HepG2 (cell line): Measurements from ENCODE around the gene CEP20. TPM values are rescaled to one million over a fixed set of nuclear protein-coding genes. Genes with fewer than 3 reads are reported as not detected.

Source experiments
- ATAC-seq: fragments of 200-7000 bp; cut with Tn5 transposase; 3 replicates; pipeline ENCODE4 v1.9.1; 2020; ENCODE audit warnings: mild to moderate bottlenecking, moderate library complexity
- BruUV-seq: library from RNA; stranded (reverse); fragments of 400-500 nt; replicated peaks from 2 replicates; lab custom pipeline; 2021; lab: Mats Ljungman, UMichigan
- CTCF ChIA-PET: fragments of 300-600 bp; formaldehyde crosslinking; extraction: SDS; loops from one replicate; lab custom pipeline; 2021; ENCODE audit warnings: low total read pairs, inconsistent platforms, low intra/inter-chr PET ratio; lab: Yijun Ruan, JAX
- POLR2A ChIA-PET: fragments of 350-600 bp; sonication (Branson Sonifier 250); formaldehyde crosslinking; loops from one replicate; lab custom pipeline; 2020; ENCODE audit warnings: antibody characterized with exemption, inconsistent platforms; lab: Yijun Ruan, JAX
- DNase-seq: peaks from one replicate; pipeline ENCODE4 v3.0.0-alpha.2; 2015; ENCODE audit warnings: low spot score
- FAIRE-seq: peaks from 3 replicates; lab custom pipeline; 2011; peaks lifted over from hg19 to GRCh38; lab: Jason Lieb, UNC
- H2AFZ ChIP-seq: one replicate; pipeline ENCODE4 v1.6.1; 2011; ENCODE audit warnings: low read length, inconsistent platforms
- H3K27ac ChIP-seq: fragments of 300-600 bp; 3 replicates; pipeline ENCODE4 v1.8.0; 2011; ENCODE audit warnings: mixed run types, mild to moderate bottlenecking, mixed read lengths, low read length, inconsistent platforms; ENCODE audit not compliant: insufficient read depth; ENCODE audit errors: extremely low read length
- H3K27me3 ChIP-seq, 2 experiments: fragments of 200-600 bp in 1 of 2; 2 replicates in 1 of 2; 3 replicates in 1 of 2; pipeline versions ENCODE4 v1.6.0 to v1.8.0; 2011; ENCODE audit warnings: low read length in 2 of 2, mild to moderate bottlenecking in 2 of 2, moderate library complexity in 2 of 2, inconsistent platforms in 1 of 2; ENCODE audit not compliant: insufficient read depth in 2 of 2, control insufficient read depth in 1 of 2
- H3K36me3 ChIP-seq, 2 experiments: fragments of 200-600 bp in 1 of 2; replicated peaks in 1 of 2; 2 replicates in 1 of 2; 3 replicates in 1 of 2; pipeline versions ENCODE4 v1.5.1 to v1.8.0; 2011; ENCODE audit warnings: low read length in 2 of 2, inconsistent platforms in 1 of 2; ENCODE audit not compliant: insufficient read depth in 2 of 2, control insufficient read depth in 1 of 2
- H3K4me1 ChIP-seq: 2 replicates; pipeline ENCODE4 v1.5.1; 2012; ENCODE audit warnings: low read length, inconsistent platforms; ENCODE audit not compliant: insufficient read depth
- H3K4me2 ChIP-seq: 2 replicates; pipeline ENCODE4 v1.6.0; 2011; ENCODE audit warnings: low read depth, low read length, inconsistent platforms
- H3K4me3 ChIP-seq, 3 experiments: fragments of 200-600 bp in 1 of 3; sonication (generic), shearing (Covaris generic) in 1 of 3; replicated peaks in 1 of 3; 2 replicates each; pipeline ENCODE4 v1.5.1; 2011 to 2016; ENCODE audit warnings: low read length in 3 of 3, inconsistent platforms in 2 of 3, low read depth in 2 of 3, mild to moderate bottlenecking in 2 of 3, control low read depth in 1 of 3, mixed read lengths in 1 of 3; ENCODE audit not compliant: insufficient read depth in 1 of 3
- H3K79me2 ChIP-seq: one replicate; pipeline ENCODE4 v1.6.1; 2011; ENCODE audit warnings: low read length, inconsistent platforms; ENCODE audit not compliant: insufficient read depth
- H3K9ac ChIP-seq: 2 replicates; pipeline ENCODE4 v1.6.0; 2011; ENCODE audit warnings: mild to moderate bottlenecking, low read depth, low read length, inconsistent platforms; ENCODE audit not compliant: insufficient read depth
- H3K9me3 ChIP-seq: 2 replicates; pipeline ENCODE4 v1.5.1; 2012; ENCODE audit warnings: mild to moderate bottlenecking, low read length
- H4K20me1 ChIP-seq: 2 replicates; pipeline ENCODE4 v1.6.0; 2011; ENCODE audit warnings: inconsistent platforms, mild to moderate bottlenecking, low read length, moderate library complexity; ENCODE audit not compliant: insufficient read depth
- BRCA1 ChIP-seq: sonication (generic); formaldehyde crosslinking; IDR thresholded peaks from 2 replicates; pipeline ENCODE4 v1.4.0; 2020; ENCODE audit warnings: missing genetic modification reagents
- CCDC6 ChIP-seq: sonication (generic); formaldehyde crosslinking; IDR thresholded peaks from 2 replicates; pipeline ENCODE4 v1.8.1; 2022; ENCODE audit warnings: mild to moderate bottlenecking, missing genetic modification reagents, moderate library complexity
- CREM ChIP-seq, 2 experiments: sonication (generic) in 1 of 2; formaldehyde crosslinking in 1 of 2; IDR thresholded peaks; 2 replicates each; pipeline versions ENCODE4 v1.4.0 to v1.6.1; 2016 to 2020; ENCODE audit warnings: antibody characterized with exemption in 1 of 2, mild to moderate bottlenecking in 1 of 2, missing genetic modification reagents in 1 of 2
- FOSL2 ChIP-seq: sonication (generic); formaldehyde crosslinking; IDR thresholded peaks from 2 replicates; pipeline ENCODE4 v1.4.0; 2020; ENCODE audit warnings: missing genetic modification reagents
- KAT2B ChIP-seq: fragments of 150-350 bp; IDR thresholded peaks from 2 replicates; pipeline ENCODE4 v1.6.1; 2014; ENCODE audit warnings: low read depth, low read length, borderline replicate concordance
- MAFK ChIP-seq, 2 experiments: IDR thresholded peaks in 1 of 2; conservative IDR thresholded peaks in 1 of 2; 2 replicates each; pipeline ENCODE4 v1.6.1; 2011; ENCODE audit warnings: improper control_type of control experiment in 2 of 2, low read length in 2 of 2
- NFE2 ChIP-seq: sonication (generic); formaldehyde crosslinking; IDR thresholded peaks from 2 replicates; pipeline ENCODE4 v1.4.0; 2020; ENCODE audit warnings: missing genetic modification reagents
- NFE2L2 ChIP-seq: fragments of 150-350 bp; IDR thresholded peaks from 2 replicates; pipeline ENCODE4 v1.6.1; 2014; ENCODE audit warnings: low read length
- NR2F1 ChIP-seq, 2 experiments: fragments of 450-650 bp in 1 of 2; formaldehyde crosslinking in 1 of 2; IDR thresholded peaks; 2 replicates each; pipeline versions ENCODE4 v1.5.0 to v1.6.1; 2016 to 2020; ENCODE audit warnings: mild to moderate bottlenecking in 1 of 2, missing compliant biosample characterization in 1 of 2, missing genetic modification reagents in 1 of 2, moderate library complexity in 1 of 2
- SAP130 ChIP-seq: IDR thresholded peaks from 2 replicates; pipeline ENCODE4 v1.6.1; 2016; ENCODE audit warnings: low read depth
- SNAI1 ChIP-seq: sonication (generic); formaldehyde crosslinking; IDR thresholded peaks from 2 replicates; pipeline ENCODE4 v1.5.0; 2020; ENCODE audit warnings: mild to moderate bottlenecking, missing genetic modification reagents, borderline replicate concordance
- TGIF2 ChIP-seq: IDR thresholded peaks from 2 replicates; pipeline ENCODE4 v1.6.1; 2016; ENCODE audit warnings: control low read depth, missing compliant biosample characterization
- XBP1 ChIP-seq: sonication (generic); formaldehyde crosslinking; IDR thresholded peaks from 2 replicates; pipeline ENCODE4 v1.5.0; 2020; ENCODE audit warnings: missing genetic modification reagents
- ZMYM2 ChIP-seq: sonication (generic); formaldehyde crosslinking; IDR thresholded peaks from 2 replicates; pipeline ENCODE4 v1.8.0; 2022; ENCODE audit warnings: mild to moderate bottlenecking, missing genetic modification reagents
- ZNF605 ChIP-seq: sonication (generic); formaldehyde crosslinking; IDR thresholded peaks from 2 replicates; pipeline ENCODE4 v1.8.0; 2022; ENCODE audit warnings: mild to moderate bottlenecking, missing genetic modification reagents
- ZSCAN9 ChIP-seq: IDR thresholded peaks from 2 replicates; pipeline ENCODE4 v1.6.1; 2016; ENCODE audit warnings: borderline replicate concordance
- WGBS: methylation state at CpG from one replicate; pipeline ENCODE4 v1.1.6; 2017; ENCODE audit warnings: low lambda C conversion rate; 5-methylcytosine and 5-hydroxymethylcytosine counted together
- in situ Hi-C: cut with HindIII; loops from 2 replicates; pipeline ENCODE4 v1.10.0; 2017; ENCODE audit warnings: low pct_unique_long_range_greater_than_20kb; ENCODE audit not compliant: extremely low pct_ligation_motif_present
- intact Hi-C: fragments of 100-400 bp; cut with micrococcal nuclease; formaldehyde crosslinking; loops from one replicate; pipeline ENCODE4 v1.10.0; 2022; ENCODE audit not compliant: unreplicated experiment
- polyA plus RNA-seq, 8 experiments: library from polyadenylated mRNA; depleted of rRNA in 3 of 8; stranded (reverse) in 7 of 8; unstranded in 1 of 8; fragments of >200 nt; fragmentation: Illumina TruSeq in 4 of 8; extraction: Trizol in 4 of 8; gene quantifications; 2 replicates each; pipeline versions ENCODE4 v1.2.1 to v1.2.3, GENCODE V29; 2011 to 2016; ENCODE audit warnings: low read depth in 4 of 8, missing spikeins in 1 of 8, mixed read lengths in 1 of 8; ENCODE audit not compliant: insufficient read depth in 1 of 8
- total RNA-seq, 5 experiments: library from RNA; depleted of rRNA; stranded (reverse); fragments of >200 nt; fragmentation: Illumina TruSeq; extraction: Trizol; gene quantifications; 2 replicates each; pipeline ENCODE4 v1.2.3, GENCODE V29; 2016; ENCODE audit warnings: low read depth in 1 of 5
- TF ChIP-seq, protein P1 (sequence below): sonication (generic); formaldehyde crosslinking; conservative IDR thresholded peaks from 2 replicates; pipeline ENCODE4 v1.4.0; 2020; ENCODE audit warnings: missing genetic modification reagents
- TF ChIP-seq, protein P2 (sequence below): sonication (generic); formaldehyde crosslinking; IDR thresholded peaks from 2 replicates; pipeline ENCODE4 v1.4.0; 2020; ENCODE audit warnings: missing genetic modification reagents

Gene CEP20
- total and polyA plus RNA-seq, 2 of the 13 experiments (the other 11 are each of a cell fraction or from before 2014, with no cell fraction given), result 53.0 to 54.1 TPM

DNA sequence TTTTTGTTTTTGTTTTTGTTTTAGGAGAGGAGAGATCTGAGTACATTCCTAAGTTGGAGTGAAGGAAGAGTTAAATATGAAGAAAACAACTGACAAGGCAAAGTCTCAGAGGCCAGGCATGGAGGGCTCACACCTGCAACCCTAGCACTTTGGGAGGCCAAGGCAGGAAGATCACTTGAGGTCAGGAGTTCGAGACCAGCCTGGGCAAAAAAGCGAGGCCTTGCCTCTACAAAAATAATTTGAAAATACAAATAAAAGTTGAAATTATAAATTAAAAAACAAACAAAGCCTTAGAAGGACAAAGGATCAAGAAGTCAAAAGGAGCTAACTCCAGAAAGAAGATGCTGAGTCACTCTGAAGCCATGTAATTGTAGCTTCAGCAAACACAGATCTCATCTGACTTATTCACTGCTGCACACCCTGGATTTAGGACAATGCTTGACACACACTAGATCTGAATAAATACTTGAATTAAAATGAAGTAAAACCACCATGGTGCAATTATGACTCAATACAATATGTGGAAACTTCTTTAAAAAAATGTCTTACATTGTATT is 9.1 kb downstream of the CEP20 start:
- Histone ChIP-seq H3K36me3 (peaks cover 12 to 42% of the 10 kb centered on the region in 2 experiments), H3K4me2 (no peak overlapping the region), H3K4me1 (peaks cover 16% of the 10 kb centered on the region), H3K4me3 (no peak overlapping the region), H3K9me3 (no peaks in the 10 kb centered on the region), H3K27me3 (no peaks in the 10 kb centered on the region), H3K79me2 (peaks cover 7% of the 10 kb centered on the region), H3K27ac (peak overlapping the region; percentile 10), H3K9ac (no peak overlapping the region), H2AFZ (no peak overlapping the region), H4K20me1 (no peaks in the 10 kb centered on the region)
- WGBS, result 98% methylated on average over 2 of the region's 2 CpGs
- intact Hi-C loops, result no loop called here
- DNase-seq, result peak; percentile 46
- FAIRE-seq, result no peak
- BruUV-seq, result no TSS peak
- no peak for ATAC-seq
- in situ Hi-C loops, result no loop called here
- TF ChIP-seq FOSL2, result peak; percentile 25; the same call in 1 of the 2 replicates
- peak; percentile 36 to 67; a peak in 3 of 4 replicates for TF ChIP-seq MAFK (conservative IDR thresholded peaks at IDR 0.05 in 1 of 2, IDR thresholded peaks at IDR 0.05 in 1 of 2; ENCODE audit: low read length in 2 of 2)
- peak; percentile 93 for TF ChIP-seq NFE2L2
- TF ChIP-seq CREM (IDR thresholded peaks at IDR 0.05), result no peak
- no peak for TF ChIP-seq CREM (CRISPR knock-in tag; IDR thresholded peaks at IDR 0.05)
- TF ChIP-seq ZSCAN9, result no peak
- TF ChIP-seq NFE2 (CRISPR knock-in tag), result peak; percentile 93; the same call in 1 of the 2 replicates
- TF ChIP-seq ZMYM2 (CRISPR knock-in tag), result no peak
- ChIA-PET POLR2A (interaction anchor here (3.4 kb wide), 1 partner anchor 9 kb away, joined by 18 read pairs; the partner anchor contains the start of gene CEP20), CTCF (no interaction called here)

- H2AFZ ChIP-seq, result no peak overlapping the region
- no peaks in the 10 kb centered on the region for H3K9me3 ChIP-seq
- POLR2A ChIA-PET, result interaction anchor here (3.3 kb wide), 1 partner anchor 12 kb away, joined by 24 read pairs; the partner anchor contains the start of gene CEP20
- H3K27ac ChIP-seq, result no peak overlapping the region
- DNase-seq, result no peak
- H4K20me1 ChIP-seq, result no peaks in the 10 kb centered on the region
- intact Hi-C loops, result no loop called here
- ATAC-seq, result no peak
- 95% methylated on average over 5 of the region's 5 CpGs for WGBS
- H3K79me2 ChIP-seq, result peaks cover 2% of the 10 kb centered on the region
- no peaks in the 10 kb centered on the region for H3K27me3 ChIP-seq
- CTCF ChIA-PET, result no interaction called here
- H3K36me3 ChIP-seq, result peaks cover 8 to 30% of the 10 kb centered on the region in 2 experiments
- peaks cover 16% of the 10 kb centered on the region for H3K4me1 ChIP-seq
- H3K4me2 ChIP-seq, result no peak overlapping the region
- no peak for FAIRE-seq
- in situ Hi-C loops, result no loop called here
- H3K4me3 ChIP-seq, result no peak overlapping the region
- H3K9ac ChIP-seq, result no peak overlapping the region
- BruUV-seq, result no TSS peak
- TF ChIP-seq SNAI1 (CRISPR knock-in tag), result no peak
- TF ChIP-seq CCDC6 (CRISPR knock-in tag), result no peak
- no peak for TF ChIP-seq NR2F1 (CRISPR knock-in tag; IDR thresholded peaks at IDR 0.05)
- no peak for TF ChIP-seq TGIF2 (CRISPR knock-in tag)
- TF ChIP-seq SAP130, result no peak
- TF ChIP-seq KAT2B, result no peak
- TF ChIP-seq ZMYM2 (CRISPR knock-in tag), result no peak
- no peak for TF ChIP-seq BRCA1 (CRISPR knock-in tag)
- TF ChIP-seq, protein P1, sequence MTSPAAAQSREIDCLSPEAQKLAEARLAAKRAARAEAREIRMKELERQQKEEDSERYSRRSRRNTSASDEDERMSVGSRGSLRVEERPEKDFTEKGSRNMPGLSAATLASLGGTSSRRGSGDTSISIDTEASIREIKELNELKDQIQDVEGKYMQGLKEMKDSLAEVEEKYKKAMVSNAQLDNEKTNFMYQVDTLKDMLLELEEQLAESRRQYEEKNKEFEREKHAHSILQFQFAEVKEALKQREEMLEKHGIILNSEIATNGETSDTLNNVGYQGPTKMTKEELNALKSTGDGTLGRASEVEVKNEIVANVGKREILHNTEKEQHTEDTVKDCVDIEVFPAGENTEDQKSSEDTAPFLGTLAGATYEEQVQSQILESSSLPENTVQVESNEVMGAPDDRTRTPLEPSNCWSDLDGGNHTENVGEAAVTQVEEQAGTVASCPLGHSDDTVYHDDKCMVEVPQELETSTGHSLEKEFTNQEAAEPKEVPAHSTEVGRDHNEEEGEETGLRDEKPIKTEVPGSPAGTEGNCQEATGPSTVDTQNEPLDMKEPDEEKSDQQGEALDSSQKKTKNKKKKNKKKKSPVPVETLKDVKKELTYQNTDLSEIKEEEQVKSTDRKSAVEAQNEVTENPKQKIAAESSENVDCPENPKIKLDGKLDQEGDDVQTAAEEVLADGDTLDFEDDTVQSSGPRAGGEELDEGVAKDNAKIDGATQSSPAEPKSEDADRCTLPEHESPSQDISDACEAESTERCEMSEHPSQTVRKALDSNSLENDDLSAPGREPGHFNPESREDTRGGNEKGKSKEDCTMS (CRISPR knock-in tag), result no peak
- no peak for TF ChIP-seq XBP1 (CRISPR knock-in tag)
- no peak for TF ChIP-seq ZNF605 (CRISPR knock-in tag)
- TF ChIP-seq, protein P2, sequence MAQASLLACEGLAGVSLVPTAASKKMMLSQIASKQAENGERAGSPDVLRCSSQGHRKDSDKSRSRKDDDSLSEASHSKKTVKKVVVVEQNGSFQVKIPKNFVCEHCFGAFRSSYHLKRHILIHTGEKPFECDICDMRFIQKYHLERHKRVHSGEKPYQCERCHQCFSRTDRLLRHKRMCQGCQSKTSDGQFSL (CRISPR knock-in tag), result no peak
Observed at GRCh38 chr16:15876503-15876902, 11.9 kb downstream of the CEP20 start.
